Smooth muscle cell (in vitro differentiated cells): ENCODE results near the gene RSAD2. TPM values are rescaled to one million over a fixed set of nuclear protein-coding genes. Genes with fewer than 3 reads are reported as not detected.

Experiments used
- DNase-seq: peaks from one replicate; lab custom pipeline; 2025; ENCODE audit not compliant: unreplicated experiment; lab: John Stamatoyannopoulos, UW
- H2AFZ ChIP-seq: fragments of 200-600 bp; sonication (generic); 2 replicates; pipeline ENCODE4 v1.6.0; 2016; ENCODE audit warnings: antibody characterized with exemption, low read depth, mild to moderate bottlenecking
- H3F3A ChIP-seq: fragments of 200-600 bp; sonication (generic); 2 replicates; pipeline ENCODE4 v1.6.0; 2017; ENCODE audit warnings: antibody characterized with exemption, low read depth
- H3K27ac ChIP-seq: fragments of 200-600 bp; sonication (generic); 2 replicates; pipeline ENCODE4 v1.5.1; 2016; ENCODE audit warnings: low read depth, mild to moderate bottlenecking
- H3K27me3 ChIP-seq: fragments of 200-600 bp; sonication (generic); 2 replicates; pipeline ENCODE4 v1.6.1; 2016; ENCODE audit warnings: low read depth, mild to moderate bottlenecking
- H3K36me3 ChIP-seq: fragments of 200-600 bp; sonication (generic); 2 replicates; pipeline ENCODE4 v1.5.1; 2016; ENCODE audit warnings: low read depth
- H3K4me1 ChIP-seq: fragments of 200-600 bp; sonication (generic); 2 replicates; pipeline ENCODE4 v1.5.1; 2016; ENCODE audit warnings: low read depth
- H3K4me2 ChIP-seq: fragments of 200-600 bp; sonication (generic); 2 replicates; pipeline ENCODE4 v1.6.0; 2016; ENCODE audit warnings: mild to moderate bottlenecking
- H3K4me3 ChIP-seq: fragments of 200-600 bp; sonication (generic); 2 replicates; pipeline ENCODE4 v1.5.1; 2016; ENCODE audit warnings: mild to moderate bottlenecking
- H3K79me2 ChIP-seq: fragments of 200-600 bp; sonication (generic); 2 replicates; pipeline ENCODE4 v1.6.0; 2016; ENCODE audit warnings: low read depth, mild to moderate bottlenecking
- H3K9ac ChIP-seq: fragments of 200-600 bp; sonication (generic); 2 replicates; pipeline ENCODE4 v1.6.0; 2016; ENCODE audit warnings: low read depth
- H3K9me3 ChIP-seq: fragments of 200-600 bp; sonication (generic); replicated peaks from 2 replicates; pipeline ENCODE4 v1.5.1; 2016; ENCODE audit warnings: low read depth
- H4K20me1 ChIP-seq: fragments of 200-600 bp; sonication (generic); 2 replicates; pipeline ENCODE4 v1.6.0; 2016; ENCODE audit warnings: low read depth
- CTCF ChIP-seq: fragments of 200-600 bp; sonication (generic); IDR thresholded peaks from 2 replicates; pipeline ENCODE4 v1.5.1; 2017; ENCODE audit warnings: borderline replicate concordance, mild to moderate bottlenecking, antibody characterized with exemption; ENCODE audit not compliant: insufficient read depth, poor library complexity, severe bottlenecking
- WGBS: methylation state at CpG from one replicate; pipeline ENCODE4 v1.1.7; 2016; ENCODE audit warnings: low lambda C conversion rate; 5-methylcytosine and 5-hydroxymethylcytosine counted together
- polyA plus RNA-seq: library from polyadenylated mRNA; unstranded; fragments of >200 nt; fragmentation: Nextera tagmentation; extraction: Ambion mirVana; gene quantifications from 2 replicates; pipeline ENCODE4 v1.2.1, GENCODE V29; 2016
- total RNA-seq: library from RNA; depleted of rRNA; stranded (reverse); fragments of >200 nt; gene quantifications from 2 replicates; pipeline ENCODE4 v1.2.3, GENCODE V29; 2014

The RSAD2 gene
- total and polyA plus RNA-seq, 2 experiments from 2014 or later: not detected

GRCh38 chr2:6911721-6912120, 34.1 kb downstream of the RSAD2 start:
- Histone ChIP-seq H3K4me2 (no peak overlapping the region), H4K20me1 (no peaks in the 10 kb centered on the region), H3K9me3 (no peaks in the 10 kb centered on the region), H3K27ac (no peak overlapping the region), H3K4me1 (no peaks in the 10 kb centered on the region), H3K36me3 (no peaks in the 10 kb centered on the region), H3K27me3 (no peaks in the 10 kb centered on the region), H3F3A (no peaks in the 10 kb centered on the region), H3K9ac (no peak overlapping the region), H3K4me3 (no peak overlapping the region), H2AFZ (no peak overlapping the region), H3K79me2 (no peaks in the 10 kb centered on the region)
- no peak for DNase-seq
- TF ChIP-seq CTCF: no peak

GRCh38 chr2:6913415-6914157, 36.0 kb downstream of the RSAD2 start:
- no peak overlapping the region for H3K9ac ChIP-seq
- no peaks in the 10 kb centered on the region for H3K9me3 ChIP-seq
- H3K4me1 ChIP-seq: no peaks in the 10 kb centered on the region
- no peak overlapping the region for H3K27ac ChIP-seq
- no peaks in the 10 kb centered on the region for H3F3A ChIP-seq
- TF ChIP-seq CTCF: no peak
- H3K27me3 ChIP-seq: no peaks in the 10 kb centered on the region
- H3K4me3 ChIP-seq: no peak overlapping the region
- no peaks in the 10 kb centered on the region for H4K20me1 ChIP-seq
- no peak for DNase-seq
- no peak overlapping the region for H3K4me2 ChIP-seq
- no peaks in the 10 kb centered on the region for H3K36me3 ChIP-seq
- H3K79me2 ChIP-seq: no peaks in the 10 kb centered on the region
- no peak overlapping the region for H2AFZ ChIP-seq
- 94% methylated on average over 9 of the region's 9 CpGs for WGBS

GRCh38 chr2:6914828-6915227, 37.3 kb downstream of the RSAD2 start:
- Histone ChIP-seq H3K9ac (no peak overlapping the region), H2AFZ (no peak overlapping the region), H3K36me3 (no peaks in the 10 kb centered on the region), H4K20me1 (peaks cover 11% of the 10 kb centered on the region), H3K4me2 (no peak overlapping the region), H3K27me3 (no peaks in the 10 kb centered on the region), H3K79me2 (peaks cover 3% of the 10 kb centered on the region), H3K4me3 (no peak overlapping the region), H3F3A (no peaks in the 10 kb centered on the region), H3K9me3 (no peaks in the 10 kb centered on the region), H3K27ac (no peak overlapping the region), H3K4me1 (no peaks in the 10 kb centered on the region)
- TF ChIP-seq CTCF: no peak
- 87% methylated on average over 3 of the region's 3 CpGs for WGBS
- DNase-seq: no peak

- no peak overlapping the region for H3K9ac ChIP-seq
- H3K9me3 ChIP-seq: no peaks in the 10 kb centered on the region
- no peak overlapping the region for H3K4me2 ChIP-seq
- no peak overlapping the region for H2AFZ ChIP-seq
- H4K20me1 ChIP-seq: peaks cover 17% of the 10 kb centered on the region
- peaks cover 3% of the 10 kb centered on the region for H3K79me2 ChIP-seq
- H3K27me3 ChIP-seq: no peaks in the 10 kb centered on the region
- no peak for TF ChIP-seq CTCF
- no peaks in the 10 kb centered on the region for H3K4me1 ChIP-seq
- H3F3A ChIP-seq: no peaks in the 10 kb centered on the region
- 88% methylated on average over 2 of the region's 2 CpGs for WGBS
- no peak for DNase-seq
- H3K36me3 ChIP-seq: no peaks in the 10 kb centered on the region
- no peak overlapping the region for H3K4me3 ChIP-seq
- no peak overlapping the region for H3K27ac ChIP-seq
Measured at GRCh38 chr2:6915399-6915798, 37.8 kb downstream of the RSAD2 start.
